ENCODE data around the gene HDAC1.

The HDAC1 gene

DNA sequence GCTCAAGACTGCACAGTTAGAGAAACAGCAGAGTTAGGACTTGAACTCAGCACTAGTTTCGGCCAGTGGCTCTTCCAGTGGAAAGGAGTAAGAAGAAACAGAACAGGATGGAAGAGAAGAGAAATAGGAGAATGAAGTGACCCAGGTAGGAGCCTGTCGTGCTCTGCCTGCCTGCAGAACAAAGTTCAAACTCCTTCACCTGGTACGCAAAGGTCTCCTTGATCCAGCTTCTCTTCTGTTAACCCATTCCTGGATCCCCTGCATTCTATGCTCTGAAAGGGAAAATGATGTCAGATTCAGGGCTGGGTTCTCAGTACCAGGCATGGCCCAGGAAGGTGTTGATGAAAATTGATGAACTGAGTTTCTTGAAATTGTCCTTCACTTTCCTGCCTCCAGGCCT, 66.6 kb downstream of the HDAC1 start:
- TF ChIP-seq, protein P1, sequence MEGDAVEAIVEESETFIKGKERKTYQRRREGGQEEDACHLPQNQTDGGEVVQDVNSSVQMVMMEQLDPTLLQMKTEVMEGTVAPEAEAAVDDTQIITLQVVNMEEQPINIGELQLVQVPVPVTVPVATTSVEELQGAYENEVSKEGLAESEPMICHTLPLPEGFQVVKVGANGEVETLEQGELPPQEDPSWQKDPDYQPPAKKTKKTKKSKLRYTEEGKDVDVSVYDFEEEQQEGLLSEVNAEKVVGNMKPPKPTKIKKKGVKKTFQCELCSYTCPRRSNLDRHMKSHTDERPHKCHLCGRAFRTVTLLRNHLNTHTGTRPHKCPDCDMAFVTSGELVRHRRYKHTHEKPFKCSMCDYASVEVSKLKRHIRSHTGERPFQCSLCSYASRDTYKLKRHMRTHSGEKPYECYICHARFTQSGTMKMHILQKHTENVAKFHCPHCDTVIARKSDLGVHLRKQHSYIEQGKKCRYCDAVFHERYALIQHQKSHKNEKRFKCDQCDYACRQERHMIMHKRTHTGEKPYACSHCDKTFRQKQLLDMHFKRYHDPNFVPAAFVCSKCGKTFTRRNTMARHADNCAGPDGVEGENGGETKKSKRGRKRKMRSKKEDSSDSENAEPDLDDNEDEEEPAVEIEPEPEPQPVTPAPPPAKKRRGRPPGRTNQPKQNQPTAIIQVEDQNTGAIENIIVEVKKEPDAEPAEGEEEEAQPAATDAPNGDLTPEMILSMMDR (conservative IDR thresholded peaks at IDR 0.05; ENCODE audit: low read depth), result no peak
- no peak for DNase-seq (ENCODE audit: low spot score)
- ChIA-PET POLR2A (ENCODE audit: low non-redundant PET) (no interaction called here), CTCF (no interaction called here)
- no peak overlapping the region for H3K27ac ChIP-seq

DNA sequence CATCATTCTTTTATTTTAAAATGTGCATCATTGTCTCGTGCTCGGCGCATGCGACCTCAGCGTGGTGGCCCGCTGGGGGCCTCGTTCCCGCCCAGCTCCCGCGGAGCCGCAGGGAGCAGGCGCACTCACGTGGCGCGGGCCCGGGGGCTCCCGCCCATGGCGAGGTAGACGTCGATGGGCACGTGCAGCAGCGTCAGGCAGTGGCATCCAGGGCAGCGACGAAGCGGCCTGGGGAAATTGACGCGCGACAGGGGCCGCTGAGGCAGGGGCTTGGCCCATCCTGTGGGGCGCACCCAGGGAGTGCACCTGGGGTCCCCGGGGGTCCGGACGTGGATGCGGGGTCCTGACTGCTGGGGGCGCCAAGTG, 69.4 kb downstream of the HDAC1 start:
- CTCF ChIA-PET, result interaction anchor here (0.6 to 0.7 kb wide), 4 partner anchors 45 to 491 kb away, joined by 3 to 5 read pairs (median 3); no protein-coding TSS in a partner anchor
- POLR2A ChIA-PET (ENCODE audit: low non-redundant PET), result no interaction called here
- H3K27ac ChIP-seq, result no peak overlapping the region
- no peak for DNase-seq (ENCODE audit: low spot score)
- TF ChIP-seq, protein P1 (conservative IDR thresholded peaks at IDR 0.05; ENCODE audit: low read depth), result no peak

DNA sequence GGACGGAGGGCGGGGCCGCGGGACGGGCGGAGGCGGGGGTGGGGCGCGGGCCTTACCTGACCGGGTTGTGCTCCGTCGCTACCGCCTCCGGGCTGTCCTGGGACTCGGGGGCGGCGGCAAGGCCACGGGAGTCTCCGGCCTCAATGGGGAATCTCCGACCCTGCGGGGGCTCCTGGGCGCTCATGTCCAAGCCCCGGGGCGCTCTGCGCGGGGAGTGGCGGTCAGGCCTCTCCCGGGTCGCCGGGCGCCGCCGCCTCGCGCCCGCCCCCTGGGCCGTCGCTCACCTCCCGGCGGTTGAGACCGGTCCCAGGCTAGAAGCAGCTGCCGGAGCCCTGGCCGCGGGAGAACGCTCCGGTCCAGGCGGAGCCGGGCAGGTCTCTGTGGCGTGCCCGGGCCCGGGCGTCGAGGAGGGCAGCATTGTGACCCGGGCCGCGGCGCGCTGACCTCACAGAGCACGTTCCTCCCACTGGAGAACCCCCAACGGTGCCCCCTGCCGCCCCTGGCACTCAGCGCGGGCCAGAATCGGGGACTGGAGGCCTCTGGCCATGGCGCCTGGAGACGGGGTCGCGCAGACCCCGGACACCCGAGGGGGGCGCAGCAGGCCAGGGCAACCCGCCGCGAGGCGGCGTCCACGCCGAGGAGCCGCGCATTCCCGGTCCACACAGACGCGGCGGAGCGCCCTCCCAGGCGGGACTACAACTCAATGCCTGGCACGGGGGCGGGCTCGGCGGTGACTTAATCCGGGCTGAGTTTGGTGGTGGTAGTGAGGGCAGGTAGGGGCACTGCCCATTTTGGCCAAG, 70.0 kb downstream of the HDAC1 start:
- TF ChIP-seq, protein P1 (conservative IDR thresholded peaks at IDR 0.05; ENCODE audit: low read depth), result peak; percentile 36
- peak overlapping the region; percentile 26 for H3K27ac ChIP-seq
- no peak for DNase-seq (ENCODE audit: low spot score)
- POLR2A ChIA-PET (ENCODE audit: low non-redundant PET), result no interaction called here
- CTCF ChIA-PET, result interaction anchor here (0.6 to 0.7 kb wide), 4 partner anchors 46 to 492 kb away, joined by 3 to 5 read pairs (median 3); no protein-coding TSS in a partner anchor

DNA sequence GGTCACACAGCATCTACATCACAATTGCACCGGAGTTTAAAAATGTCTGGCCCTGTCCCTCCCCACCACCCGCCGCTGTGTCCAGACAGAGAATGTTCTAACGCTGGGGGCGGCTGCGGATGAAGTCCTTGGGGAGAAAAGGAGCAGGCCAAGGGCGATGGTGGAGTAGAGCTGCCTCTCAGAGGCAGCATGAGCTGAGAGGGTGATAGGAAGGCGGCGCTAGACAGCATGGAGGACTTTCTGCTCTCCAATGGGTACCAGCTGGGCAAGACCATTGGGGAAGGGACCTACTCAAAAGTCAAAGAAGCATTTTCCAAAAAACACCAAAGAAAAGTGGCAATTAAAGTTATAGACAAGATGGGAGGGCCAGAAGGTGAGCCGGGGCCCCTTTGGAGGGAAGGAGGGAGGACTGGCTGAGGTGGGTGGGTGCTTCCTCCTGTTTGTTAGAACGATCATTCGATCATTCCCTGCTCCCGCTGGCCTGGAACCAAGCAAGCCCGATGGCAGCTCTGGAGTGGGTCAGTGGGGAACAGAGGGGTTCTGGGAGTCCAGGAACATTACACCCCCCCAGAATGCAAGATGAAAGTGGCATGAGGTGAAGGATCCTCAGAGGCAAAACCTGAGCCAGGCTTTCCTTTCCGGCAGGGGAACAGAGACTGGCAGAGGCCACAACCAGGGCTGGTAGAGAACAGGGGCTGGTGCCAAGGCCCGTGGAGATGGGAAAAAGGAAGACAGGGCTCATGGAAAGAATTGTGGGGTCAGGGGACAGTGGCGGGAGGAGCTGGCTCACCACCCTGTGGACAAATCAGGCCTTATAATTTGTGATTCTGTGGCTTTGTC, 70.8 kb downstream of the HDAC1 start, which contains the start of the genes FAM229A and TSSK3:
TSS of gene FAM229A (minus strand) at position 12 of the 840 bp plus-strand sequence. CDS start 394 bp downstream, outside the sequence.
TSS of gene TSSK3 (plus strand) at position 66 of the 840 bp plus-strand sequence. CDS start at position 229, 163 bp downstream.
- ChIA-PET CTCF (interaction anchor here (0.6 to 1.3 kb wide), 3 partner anchors 10 to 147 kb away, joined by 3 read pairs; no protein-coding TSS in a partner anchor), POLR2A (ENCODE audit: low non-redundant PET) (no interaction called here)
- no peak for DNase-seq (ENCODE audit: low spot score)
- TF ChIP-seq, protein P1 (conservative IDR thresholded peaks at IDR 0.05; ENCODE audit: low read depth), result no peak
- peak within 1 kb of the TSS; percentile 26 for H3K27ac ChIP-seq

DNA sequence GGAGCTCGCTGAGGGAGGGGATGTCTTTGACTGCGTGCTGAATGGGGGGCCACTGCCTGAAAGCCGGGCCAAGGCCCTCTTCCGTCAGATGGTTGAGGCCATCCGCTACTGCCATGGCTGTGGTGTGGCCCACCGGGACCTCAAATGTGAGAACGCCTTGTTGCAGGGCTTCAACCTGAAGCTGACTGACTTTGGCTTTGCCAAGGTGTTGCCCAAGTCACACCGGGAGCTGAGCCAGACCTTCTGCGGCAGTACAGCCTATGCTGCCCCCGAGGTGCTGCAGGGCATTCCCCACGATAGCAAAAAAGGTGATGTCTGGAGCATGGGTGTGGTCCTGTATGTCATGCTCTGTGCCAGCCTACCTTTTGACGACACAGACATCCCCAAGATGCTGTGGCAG, 71.8 kb downstream of the HDAC1 start:
- TF ChIP-seq, protein P1 (conservative IDR thresholded peaks at IDR 0.05; ENCODE audit: low read depth), result no peak
- ChIA-PET POLR2A (ENCODE audit: low non-redundant PET) (no interaction called here), CTCF (interaction anchor here (0.6 to 1.3 kb wide), 2 partner anchors 9 to 148 kb away, joined by 3 read pairs; no protein-coding TSS in a partner anchor)
- no peak for DNase-seq (ENCODE audit: low spot score)
- peak overlapping the region; percentile 27; the same call in 1 of the 2 replicates for H3K27ac ChIP-seq

DNA sequence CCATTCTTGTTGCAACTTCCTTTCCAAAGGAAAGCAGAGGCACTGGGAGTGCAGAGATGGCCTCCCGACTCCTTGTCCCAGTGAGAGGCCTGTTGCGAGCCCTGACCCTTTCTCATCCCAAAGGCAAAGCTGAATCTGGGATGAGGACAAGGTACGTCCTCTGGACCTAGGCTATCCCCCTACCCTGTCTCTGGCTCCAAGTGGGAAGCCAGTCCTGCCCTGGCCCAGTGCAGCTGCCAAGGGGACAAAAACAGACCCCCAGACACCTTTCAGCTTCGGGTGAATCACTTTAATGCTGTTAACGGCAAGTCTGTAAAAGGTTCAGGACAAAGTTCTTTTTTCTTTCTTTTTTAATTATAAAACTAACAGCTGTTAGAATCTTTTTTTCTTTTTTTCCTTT, 73.0 kb downstream of the HDAC1 start:
- POLR2A ChIA-PET (ENCODE audit: low non-redundant PET), result interaction anchor here (0.6 kb wide), 1 partner anchor 513 kb away, joined by 3 read pairs; no protein-coding TSS in a partner anchor
- peak overlapping the region; percentile 27; the same call in 1 of the 2 replicates for H3K27ac ChIP-seq
- no peak for DNase-seq (ENCODE audit: low spot score)
- CTCF ChIA-PET, result interaction anchor here (0.8 kb wide), 1 partner anchor 24 kb away, joined by 4 read pairs; no protein-coding TSS in a partner anchor
- TF ChIP-seq, protein P1 (conservative IDR thresholded peaks at IDR 0.05; ENCODE audit: low read depth), result no peak

All from RWPE1 (cell line).